ENCODE data around the gene TOX2. TPM values are rescaled to one million over a fixed set of nuclear protein-coding genes. Genes with fewer than 3 reads are reported as not detected.

TOX2 gene
- total and polyA plus RNA-seq, 2 donors from 2014 or later, result 4.7 to 5.9 TPM

GRCh38 chr20:44117296-44118184 is 202.9 kb downstream of the TOX2 start:
- Histone ChIP-seq H3K9me3 (ENCODE audit: control insufficient read depth in 2 of 3, insufficient read depth in 1 of 3, low read length in 3 of 3) (no peaks in the 10 kb centered on the region), H3K9ac (ENCODE audit: low read length in 3 of 3) (no peak overlapping the region), H3K27ac (ENCODE audit: low read depth in 2 of 2, low read length in 2 of 2) (no peak overlapping the region), H3K36me3 (ENCODE audit: control insufficient read depth in 2 of 3, insufficient read depth in 3 of 3, low read length in 3 of 3) (no peaks in the 10 kb centered on the region), H3K4me3 (ENCODE audit: low read length in 3 of 3) (no peak overlapping the region), H3K27me3 (ENCODE audit: control insufficient read depth, insufficient read depth, low read length) (no peaks in the 10 kb centered on the region), H3K4me1 (ENCODE audit: control insufficient read depth in 2 of 3, insufficient read depth in 2 of 3, low read depth in 1 of 3, low read length in 3 of 3) (no peaks in the 10 kb centered on the region)
- no peak for DNase-seq
- TF ChIP-seq CTCF (IDR thresholded peaks at IDR 0.05; ENCODE audit: borderline replicate concordance, extremely low read depth, insufficient read depth), result no peak
- no peak for FAIRE-seq
- intact Hi-C loops (cut with DNase I), result loop anchor here (5.0 kb wide), 1 partner anchor 75 kb away; no protein-coding TSS in a partner anchor

GRCh38 chr20:44118185-44119033 is 203.8 kb downstream of the TOX2 start:
- TF ChIP-seq CTCF (IDR thresholded peaks at IDR 0.05; ENCODE audit: borderline replicate concordance, extremely low read depth, insufficient read depth), result no peak
- no peaks in the 10 kb centered on the region for H3K27me3 ChIP-seq (ENCODE audit: control insufficient read depth, insufficient read depth, low read length)
- no peak overlapping the region for H3K27ac ChIP-seq (ENCODE audit: low read depth in 2 of 2, low read length in 2 of 2)
- intact Hi-C loops (cut with DNase I), result loop anchor here (5.0 kb wide), 1 partner anchor 74 kb away; no protein-coding TSS in a partner anchor
- H3K9ac ChIP-seq (ENCODE audit: low read length in 3 of 3), result no peak overlapping the region
- H3K4me3 ChIP-seq (ENCODE audit: low read length in 3 of 3), result no peak overlapping the region
- no peaks in the 10 kb centered on the region for H3K36me3 ChIP-seq (ENCODE audit: control insufficient read depth in 2 of 3, insufficient read depth in 3 of 3, low read length in 3 of 3)
- H3K9me3 ChIP-seq (ENCODE audit: control insufficient read depth in 2 of 3, insufficient read depth in 1 of 3, low read length in 3 of 3), result no peaks in the 10 kb centered on the region
- no peaks in the 10 kb centered on the region for H3K4me1 ChIP-seq (ENCODE audit: control insufficient read depth in 2 of 3, insufficient read depth in 2 of 3, low read depth in 1 of 3, low read length in 3 of 3)
- FAIRE-seq, result no peak
- DNase-seq, result no peak

Other genes starting within 250 kb of the TOX2 start
- gene MYBL2, start 247.7 kb upstream of the TOX2 start, total RNA-seq, result 1.3 TPM
- not detected for gene MYBL2, start 247.7 kb upstream of the TOX2 start, polyA plus RNA-seq (ENCODE audit: insufficient read depth, low read depth, low replicate concordance)
- gene GTSF1L, start 187.8 kb upstream of the TOX2 start, total RNA-seq, result not detected
- not detected for gene GTSF1L, start 187.8 kb upstream of the TOX2 start, polyA plus RNA-seq (ENCODE audit: insufficient read depth, low read depth, low replicate concordance)